GM04503 (cell line): ENCODE data around the gene FNDC3B.

Source experiments
- DNase-seq: peaks from one replicate; pipeline ENCODE4 v3.0.0-alpha.2; 2012; ENCODE audit warnings: low read depth

The FNDC3B gene

GRCh38 chr3:172286548-172287148 is 247.3 kb downstream of the FNDC3B start:
- no peak for DNase-seq

GRCh38 chr3:172287937-172288477 is 248.6 kb downstream of the FNDC3B start:
- no peak for DNase-seq

GRCh38 chr3:172288651-172289050 is 249.3 kb downstream of the FNDC3B start:
- no peak for DNase-seq

- no peak for DNase-seq
Measured at GRCh38 chr3:172289583-172289982, 250.2 kb downstream of the FNDC3B start.

GRCh38 chr3:172290457-172290856 is 251.1 kb downstream of the FNDC3B start:
- no peak for DNase-seq

GRCh38 chr3:172291650-172292049 is 252.3 kb downstream of the FNDC3B start:
- DNase-seq, result no peak

GRCh38 chr3:172292422-172292821 is 253.0 kb downstream of the FNDC3B start:
- DNase-seq, result no peak

GRCh38 chr3:172293093-172293492 is 253.7 kb downstream of the FNDC3B start:
- DNase-seq, result no peak

GRCh38 chr3:172294223-172294806 is 254.9 kb downstream of the FNDC3B start:
- no peak for DNase-seq

- DNase-seq, result no peak
Measured at GRCh38 chr3:172296248-172296974, 257.0 kb downstream of the FNDC3B start.

- DNase-seq, result no peak
Measured at GRCh38 chr3:172296975-172297332, 257.6 kb downstream of the FNDC3B start.

- DNase-seq, result no peak
Measured at GRCh38 chr3:172298247-172298646, 258.9 kb downstream of the FNDC3B start.

GRCh38 chr3:172300187-172300586 is 260.8 kb downstream of the FNDC3B start:
- DNase-seq, result no peak

GRCh38 chr3:172300862-172301261 is 261.5 kb downstream of the FNDC3B start:
- DNase-seq, result no peak

GRCh38 chr3:172302203-172302602 is 262.8 kb downstream of the FNDC3B start:
- DNase-seq, result no peak

GRCh38 chr3:172303181-172303580 is 263.8 kb downstream of the FNDC3B start:
- DNase-seq, result no peak

- DNase-seq, result no peak
Measured at GRCh38 chr3:172303941-172304558, 264.7 kb downstream of the FNDC3B start.

- DNase-seq, result no peak
Measured at GRCh38 chr3:172305552-172305951, 266.2 kb downstream of the FNDC3B start.

GRCh38 chr3:172305974-172306373 is 266.6 kb downstream of the FNDC3B start:
- no peak for DNase-seq

GRCh38 chr3:172307141-172307560 is 267.8 kb downstream of the FNDC3B start:
- DNase-seq, result no peak

- no peak for DNase-seq
Measured at GRCh38 chr3:172309059-172309458, 269.7 kb downstream of the FNDC3B start.

GRCh38 chr3:172309741-172310427 is 270.5 kb downstream of the FNDC3B start:
- DNase-seq, result no peak
